K562 (cell line): ENCODE results near the gene HELZ2. TPM values are rescaled to one million over a fixed set of nuclear protein-coding genes. Genes with fewer than 3 reads are reported as not detected.

Experiments used
- ATAC-seq: fragments of 200-7000 bp; cut with Tn5 transposase; 3 replicates; pipeline ENCODE4 v1.9.1; 2020; ENCODE audit warnings: moderate library complexity
- BruUV-seq: library from RNA; stranded (reverse); fragments of 400-500 nt; replicated peaks from 2 replicates; lab custom pipeline; 2021; lab: Mats Ljungman, UMichigan
- CTCF ChIA-PET: fragments of 300-600 bp; formaldehyde crosslinking; extraction: SDS; loops from one replicate; lab custom pipeline; 2021; ENCODE audit warnings: low intra/inter-chr PET ratio; lab: Yijun Ruan, JAX
- POLR2A ChIA-PET: fragments of 300-600, 350-650 bp; sonication (Branson Sonifier 250); formaldehyde crosslinking; extraction: SDS; loops from one replicate; lab custom pipeline; 2021; ENCODE audit warnings: antibody characterized with exemption, inconsistent platforms; lab: Yijun Ruan, JAX
- DNase-seq, 4 experiments: peaks; one replicate each; pipeline versions ENCODE4 v3.0.0 to v3.0.0-alpha.2; 2011 to 2018; ENCODE audit warnings: low spot score in 3 of 4, mixed read lengths in 3 of 4; ENCODE audit errors: extremely low read depth in 1 of 4
- FAIRE-seq: peaks from 2 replicates; lab custom pipeline; 2011; peaks lifted over from hg19 to GRCh38; lab: Jason Lieb, UNC
- H2AFZ ChIP-seq: 2 replicates; pipeline ENCODE4 v1.6.0; 2011; ENCODE audit warnings: low read depth, low read length, control low read depth, inconsistent platforms
- H3K27ac ChIP-seq: fragments of 200-600 bp; 3 replicates; pipeline ENCODE4 v1.8.0; 2011; ENCODE audit warnings: low read depth, mild to moderate bottlenecking, control low read depth, inconsistent platforms, low read length, moderate library complexity, mixed read lengths; ENCODE audit errors: extremely low read depth
- H3K27me3 ChIP-seq, 2 experiments: fragments of 300-600 bp in 1 of 2; 2 replicates in 1 of 2; 3 replicates in 1 of 2; pipeline versions ENCODE4 v1.6.0 to v1.8.0; 2011; ENCODE audit warnings: inconsistent platforms in 2 of 2, low read length in 2 of 2, mild to moderate bottlenecking in 1 of 2, mixed read lengths in 1 of 2, moderate library complexity in 1 of 2; ENCODE audit not compliant: control insufficient read depth in 2 of 2, insufficient read depth in 2 of 2
- H3K36me3 ChIP-seq: fragments of 300-600 bp; 3 replicates; pipeline ENCODE4 v1.8.0; 2011; ENCODE audit warnings: mild to moderate bottlenecking, low read length, inconsistent platforms; ENCODE audit not compliant: control insufficient read depth, insufficient read depth
- H3K4me1 ChIP-seq, 2 experiments: fragments of 200-600 bp in 1 of 2; replicated peaks in 1 of 2; 2 replicates in 1 of 2; 3 replicates in 1 of 2; pipeline versions ENCODE4 v1.5.1 to v1.8.0; 2011; ENCODE audit warnings: inconsistent platforms in 2 of 2, low read length in 2 of 2, mild to moderate bottlenecking in 1 of 2, mixed read lengths in 1 of 2, moderate library complexity in 1 of 2; ENCODE audit not compliant: control insufficient read depth in 2 of 2, insufficient read depth in 2 of 2
- H3K4me2 ChIP-seq: 2 replicates; pipeline ENCODE4 v1.6.1; 2011; ENCODE audit warnings: low read length, control low read depth, inconsistent platforms, mixed read lengths; ENCODE audit not compliant: insufficient read depth
- H3K4me3 ChIP-seq: fragments of 200-600 bp; sonication (generic), shearing (Covaris generic); 2 replicates; pipeline ENCODE4 v1.5.1; 2016; ENCODE audit warnings: control low read depth, inconsistent platforms
- H3K79me2 ChIP-seq: fragments of 200-600 bp; 3 replicates; pipeline ENCODE4 v1.8.0; 2011; ENCODE audit warnings: low read length, inconsistent platforms; ENCODE audit not compliant: control insufficient read depth, insufficient read depth
- H3K9ac ChIP-seq, 2 experiments: 2 replicates each; pipeline versions ENCODE4 v1.6.0 to v1.6.1; 2011; ENCODE audit warnings: low read depth in 2 of 2, low read length in 2 of 2, control low read depth in 1 of 2, inconsistent platforms in 1 of 2, mild to moderate bottlenecking in 1 of 2, mixed read lengths in 1 of 2; ENCODE audit not compliant: insufficient read depth in 1 of 2
- H3K9me1 ChIP-seq: one replicate; pipeline ENCODE4 v1.6.0; 2011; ENCODE audit warnings: inconsistent platforms, mild to moderate bottlenecking, low read length, moderate library complexity; ENCODE audit not compliant: control insufficient read depth, insufficient read depth
- H3K9me3 ChIP-seq: replicated peaks from 2 replicates; pipeline ENCODE4 v1.5.1; 2011; ENCODE audit warnings: low read depth, low read length, inconsistent platforms; ENCODE audit not compliant: control insufficient read depth, insufficient read depth
- H4K20me1 ChIP-seq: replicated peaks from 2 replicates; pipeline ENCODE4 v1.6.1; 2011; ENCODE audit warnings: low read length, inconsistent platforms, mixed read lengths; ENCODE audit not compliant: control insufficient read depth, insufficient read depth
- MBD2 ChIP-seq: sonication (generic); IDR thresholded peaks from 2 replicates; pipeline ENCODE4 v1.6.1; 2016; ENCODE audit warnings: low read depth, borderline replicate concordance
- PML ChIP-seq: IDR thresholded peaks from 2 replicates; pipeline ENCODE4 v1.6.1; 2012; ENCODE audit warnings: low read length, inconsistent platforms
- TCF3 ChIP-seq: sonication (generic); formaldehyde crosslinking; IDR thresholded peaks from 2 replicates; pipeline ENCODE4 v1.4.0; 2020; ENCODE audit warnings: mild to moderate bottlenecking, missing genetic modification reagents
- U2AF1 ChIP-seq: fragments of 200-400 bp; formaldehyde crosslinking; optimal IDR thresholded peaks from 2 replicates; pipeline ENCODE3; 2017; ENCODE audit warnings: mild to moderate bottlenecking, low read depth, low read length, moderate library complexity
- ZBTB33 ChIP-seq: sonication (generic); formaldehyde crosslinking; IDR thresholded peaks from 2 replicates; pipeline ENCODE4 v1.8.1; 2023; ENCODE audit warnings: mild to moderate bottlenecking, missing genetic modification reagents
- ZNF124 ChIP-seq: sonication (generic); formaldehyde crosslinking; IDR thresholded peaks from 2 replicates; pipeline ENCODE4 v1.8.1; 2022; ENCODE audit warnings: missing genetic modification reagents
- ZNF253 ChIP-seq: fragments of 250-450 bp; sonication (Bioruptor Pico); conservative IDR thresholded peaks from 2 replicates; pipeline ENCODE4 v1.6.1; 2021; ENCODE audit warnings: mild to moderate bottlenecking
- ZNF551 ChIP-seq: fragments of 250-450 bp; sonication (Bioruptor Pico); IDR thresholded peaks from 2 replicates; pipeline ENCODE4 v1.5.0; 2021; ENCODE audit warnings: mild to moderate bottlenecking, moderate library complexity
- ZNF717 ChIP-seq: fragments of 250-450 bp; sonication (Bioruptor Pico); IDR thresholded peaks from 2 replicates; pipeline ENCODE4 v1.5.0; 2021
- WGBS: fragments of 100-300 bp; shearing (Covaris generic); methylation state at CpG from one replicate; pipeline ENCODE4 v1.1.6; 2016; ENCODE audit warnings: low coverage, mixed read lengths; ENCODE audit not compliant: insufficient coverage; ENCODE audit errors: missing lambda C conversion rate; 5-methylcytosine and 5-hydroxymethylcytosine counted together
- in situ Hi-C: fragments of 300-500 bp; cut with MboI; formaldehyde crosslinking; loops from 4 replicates; pipeline ENCODE4 v1.15.0; 2018; ENCODE audit warnings: inconsistent platforms, mixed read lengths
- intact Hi-C: fragments of 100-400 bp; cut with micrococcal nuclease; formaldehyde crosslinking; loops from 2 replicates; pipeline ENCODE4 v1.14.2; 2022
- polyA plus RNA-seq, 8 experiments: library from polyadenylated mRNA; depleted of rRNA in 4 of 8; stranded (reverse) in 5 of 8; unstranded in 3 of 8; fragments of >200 nt; fragmentation: Nextera tagmentation in 2 of 8; fragmentation: Illumina TruSeq in 1 of 8; extraction: Ambion mirVana in 2 of 8; extraction: Trizol in 1 of 8; gene quantifications; 2 replicates each; pipeline versions ENCODE4 v1.2.1 to v1.2.3, GENCODE V29; 2011 to 2014; ENCODE audit warnings: inconsistent platforms in 1 of 8, missing spikeins in 1 of 8
- total RNA-seq, 7 experiments: library from RNA; depleted of rRNA in 6 of 7; stranded (reverse); fragments of >200 nt in 6 of 7; fragmentation: Illumina TruSeq in 2 of 7; extraction: Trizol in 2 of 7; gene quantifications; 2 replicates each; pipeline versions ENCODE4 v1.2.1 to v1.2.3, GENCODE V29; 2011 to 2021; ENCODE audit warnings: low replicate concordance in 1 of 7

Gene HELZ2
- total and polyA plus RNA-seq, 9 of the 15 experiments (the other 6 are each of a cell fraction or from before 2014, with no cell fraction given), result 0.03 to 7.8 (median 2.9) TPM; not detected in 1

GRCh38 chr20:63532449-63532971, 41.5 kb downstream of the HELZ2 start (continued):
- no peak for TF ChIP-seq ZNF124 (CRISPR knock-in tag)
- TF ChIP-seq ZNF717 (CRISPR knock-in tag), result no peak
- TF ChIP-seq MBD2, result no peak
- no peak for TF ChIP-seq ZNF253
- no peak for TF ChIP-seq ZNF551 (CRISPR knock-in tag)
- TF ChIP-seq U2AF1, result no peak
- no peak for TF ChIP-seq TCF3

GRCh38 chr20:63531686-63532448, 42.2 kb downstream of the HELZ2 start:
- peaks cover 0 to 44% of the 10 kb centered on the region in 2 experiments; a peak in 3 of 5 replicates for H3K27me3 ChIP-seq
- no peaks in the 10 kb centered on the region for H3K36me3 ChIP-seq
- intact Hi-C loops, result loop anchor here (10.0 kb wide), 2 partner anchors 123 to 173 kb away; partner anchors contain the start of genes ARFRP1, RTEL1, STMN3 and ZGPAT
- TF ChIP-seq PML, result no peak
- TF ChIP-seq ZBTB33 (CRISPR knock-in tag), result peak; percentile 53; the same call in 1 of the 2 replicates
- peaks cover 9% of the 10 kb centered on the region; the same call in 1 of the 2 replicates for H4K20me1 ChIP-seq
- H3K9ac ChIP-seq, result no peak overlapping the region
- DNase-seq, result no peak
- CTCF ChIA-PET, result no interaction called here
- H2AFZ ChIP-seq, result no peak overlapping the region
- no peak overlapping the region for H3K4me2 ChIP-seq
- no peaks in the 10 kb centered on the region for H3K9me3 ChIP-seq
- 36% methylated on average over 25 of the region's 27 CpGs for WGBS
- ATAC-seq, result no peak
- H3K9me1 ChIP-seq, result no peaks in the 10 kb centered on the region
- in situ Hi-C loops, result no loop called here
- peak; percentile 76 for FAIRE-seq
- no peaks in the 10 kb centered on the region for H3K79me2 ChIP-seq
- no peak overlapping the region for H3K4me3 ChIP-seq
- no peak overlapping the region for H3K27ac ChIP-seq
- POLR2A ChIA-PET, result interaction anchor here (0.5 to 0.9 kb wide), 4 partner anchors 9 to 505 kb away, joined by 3 to 4 read pairs (median 4); no protein-coding TSS in a partner anchor
- H3K4me1 ChIP-seq, result peaks cover 0 to 64% of the 10 kb centered on the region in 2 experiments; a peak in 2 of 5 replicates
- BruUV-seq, result no TSS peak
